Hepatocyte (in vitro differentiated cells): Measurements from ENCODE around the gene FGF12.

Experiments used
- EZH2 ChIP-seq: fragments of 200-600 bp; sonication (generic); IDR thresholded peaks from 2 replicates; pipeline ENCODE4 v1.6.1; 2016; ENCODE audit warnings: antibody characterized with exemption, mild to moderate bottlenecking, borderline replicate concordance
- EZH2phosphoT487 ChIP-seq: fragments of 200-600 bp; sonication (generic); IDR thresholded peaks from one replicate; pipeline ENCODE4 v1.6.1; 2018; ENCODE audit warnings: antibody characterized with exemption, mild to moderate bottlenecking, low read depth, moderate library complexity; ENCODE audit not compliant: unreplicated experiment, severe bottlenecking
- TF ChIP-seq, protein P1 (sequence below): fragments of 200-600 bp; sonication (generic); IDR thresholded peaks from 2 replicates; pipeline ENCODE4 v1.5.1; 2016; ENCODE audit warnings: antibody characterized with exemption, mild to moderate bottlenecking; ENCODE audit not compliant: poor library complexity

DNA sequence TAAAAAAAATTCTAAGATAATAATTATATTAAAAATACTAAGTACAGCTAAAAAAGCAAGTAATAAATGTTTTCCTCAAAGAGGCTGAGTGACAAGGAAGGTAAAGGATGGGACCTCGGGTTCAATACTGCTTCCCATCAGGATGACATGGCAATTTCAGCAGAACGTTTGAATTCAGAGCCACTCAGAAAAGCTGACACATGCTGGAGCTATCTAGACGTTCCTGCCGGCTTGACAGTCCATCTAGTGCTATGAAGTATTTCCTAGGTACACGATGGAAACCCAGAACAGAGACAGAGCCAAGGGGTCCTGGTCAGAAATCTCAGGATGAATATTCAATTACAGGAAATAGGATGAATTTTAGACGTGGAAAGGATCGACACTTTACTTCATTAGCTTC, 361.8 kb downstream of the FGF12 start:
- TF ChIP-seq, protein P1, sequence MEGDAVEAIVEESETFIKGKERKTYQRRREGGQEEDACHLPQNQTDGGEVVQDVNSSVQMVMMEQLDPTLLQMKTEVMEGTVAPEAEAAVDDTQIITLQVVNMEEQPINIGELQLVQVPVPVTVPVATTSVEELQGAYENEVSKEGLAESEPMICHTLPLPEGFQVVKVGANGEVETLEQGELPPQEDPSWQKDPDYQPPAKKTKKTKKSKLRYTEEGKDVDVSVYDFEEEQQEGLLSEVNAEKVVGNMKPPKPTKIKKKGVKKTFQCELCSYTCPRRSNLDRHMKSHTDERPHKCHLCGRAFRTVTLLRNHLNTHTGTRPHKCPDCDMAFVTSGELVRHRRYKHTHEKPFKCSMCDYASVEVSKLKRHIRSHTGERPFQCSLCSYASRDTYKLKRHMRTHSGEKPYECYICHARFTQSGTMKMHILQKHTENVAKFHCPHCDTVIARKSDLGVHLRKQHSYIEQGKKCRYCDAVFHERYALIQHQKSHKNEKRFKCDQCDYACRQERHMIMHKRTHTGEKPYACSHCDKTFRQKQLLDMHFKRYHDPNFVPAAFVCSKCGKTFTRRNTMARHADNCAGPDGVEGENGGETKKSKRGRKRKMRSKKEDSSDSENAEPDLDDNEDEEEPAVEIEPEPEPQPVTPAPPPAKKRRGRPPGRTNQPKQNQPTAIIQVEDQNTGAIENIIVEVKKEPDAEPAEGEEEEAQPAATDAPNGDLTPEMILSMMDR = no peak
- TF ChIP-seq EZH2 (no peak), EZH2phosphoT487 (no peak)
